GM19238 (cell line): ENCODE results near the gene TMEM167B.
A peak's percentile ranks its signal among the peaks of the same experiment; 100 is the strongest.
"Not testable (repeated sequence)": the region's sequence is repeated elsewhere in the genome, so short reads cannot be mapped to it uniquely, and the experiment has no call there.

Source experiments
- DNase-seq: peaks from one replicate; pipeline ENCODE4 v3.0.0; 2011; ENCODE audit warnings: low spot score; ENCODE audit not compliant: insufficient read length

TMEM167B gene

GRCh38 chr1:109112652-109113285 is 22.2 kb downstream of the TMEM167B start:
- DNase-seq = peak; percentile 64

GRCh38 chr1:109113590-109114341 is 23.2 kb downstream of the TMEM167B start, which contains the start of gene ELAPOR1:
Gene ELAPOR1, plus strand, starts transcription at chr1:109114115. Its CDS starts 69 bp downstream, at chr1:109114184.
- peak; percentile 42 for DNase-seq

- DNase-seq = no peak
These were observed 23.7 kb downstream of the TMEM167B start for GRCh38 chr1:109114342-109114674.

GRCh38 chr1:109115685-109116084 is 25.1 kb downstream of the TMEM167B start:
- DNase-seq = no peak

GRCh38 chr1:109116286-109116685 is 25.7 kb downstream of the TMEM167B start:
- no peak for DNase-seq

- no peak for DNase-seq
These were observed 27.5 kb downstream of the TMEM167B start for GRCh38 chr1:109118089-109118488.

- DNase-seq = no peak
These were observed 29.8 kb downstream of the TMEM167B start for GRCh38 chr1:109120356-109120755.

- no peak for DNase-seq
These were observed 40.5 kb downstream of the TMEM167B start for GRCh38 chr1:109131059-109131458.

- DNase-seq = no peak
These were observed 41.2 kb downstream of the TMEM167B start for GRCh38 chr1:109131800-109132199.

GRCh38 chr1:109133002-109133706 is 42.6 kb downstream of the TMEM167B start:
- DNase-seq = no peak

- peak; percentile 31 for DNase-seq
These were observed 43.3 kb downstream of the TMEM167B start for GRCh38 chr1:109133815-109134214.

GRCh38 chr1:109134423-109134822 is 43.9 kb downstream of the TMEM167B start:
- DNase-seq = no peak

- DNase-seq = no peak
These were observed 45.4 kb downstream of the TMEM167B start for GRCh38 chr1:109135940-109136339.

GRCh38 chr1:109136766-109137165 is 46.2 kb downstream of the TMEM167B start:
- DNase-seq = no peak

GRCh38 chr1:109137958-109138357 is 47.4 kb downstream of the TMEM167B start:
- DNase-seq = no peak

- DNase-seq = no peak
These were observed 47.8 kb downstream of the TMEM167B start for GRCh38 chr1:109138358-109138757.

- DNase-seq = no peak
These were observed 49.8 kb downstream of the TMEM167B start for GRCh38 chr1:109140392-109140791.

GRCh38 chr1:109142260-109142659 is 51.7 kb downstream of the TMEM167B start:
- DNase-seq = no peak

- DNase-seq = not testable (repeated sequence)
These were observed 52.2 kb downstream of the TMEM167B start for GRCh38 chr1:109142725-109143124.
